ENCODE measurements around the gene BATF3.
A peak's percentile ranks its signal among the peaks of the same experiment; 100 is the strongest.
"Not testable (repeated sequence)": the region's sequence is repeated elsewhere in the genome, so short reads cannot be mapped to it uniquely, and the experiment has no call there.

Gene BATF3

GRCh38 chr1:212645546-212646543 is 53.8 kb downstream of the BATF3 start:
- Mint-ChIP-seq H3K36me3 (ENCODE audit: insufficient read depth) (no peaks in the 10 kb centered on the region), H3K27ac (ENCODE audit: low read depth) (peak overlapping the region; percentile 4), H3K9me3 (no peaks in the 10 kb centered on the region), H3K4me1 (no peaks in the 10 kb centered on the region), H3K4me3 (no peak overlapping the region), H3K27me3 (peaks cover 19% of the 10 kb centered on the region)
- DNase-seq (ENCODE audit: low spot score in 2 of 2) = no peak
- no peak for ATAC-seq (replicated peaks; ENCODE audit: extremely low read depth, poor library complexity, severe bottlenecking)

- Mint-ChIP-seq H3K27me3 (peaks cover 27% of the 10 kb centered on the region), H3K4me3 (no peak overlapping the region), H3K9me3 (no peaks in the 10 kb centered on the region), H3K27ac (ENCODE audit: low read depth) (no peak overlapping the region), H3K36me3 (ENCODE audit: insufficient read depth) (no peaks in the 10 kb centered on the region), H3K4me1 (no peaks in the 10 kb centered on the region)
- DNase-seq (ENCODE audit: low spot score in 2 of 2) (no peak), ATAC-seq (replicated peaks; ENCODE audit: extremely low read depth, poor library complexity, severe bottlenecking) (no peak)
Measured at GRCh38 chr1:212644866-212645545, 54.6 kb downstream of the BATF3 start.

GRCh38 chr1:212643877-212644276 is 55.8 kb downstream of the BATF3 start:
- ATAC-seq (replicated peaks; ENCODE audit: extremely low read depth, poor library complexity, severe bottlenecking) (no peak), DNase-seq (ENCODE audit: low spot score in 2 of 2) (no peak)
- H3K27me3 Mint-ChIP-seq = peaks cover 38% of the 10 kb centered on the region
- no peaks in the 10 kb centered on the region for H3K4me1 Mint-ChIP-seq
- no peak overlapping the region for H3K4me3 Mint-ChIP-seq
- no peak overlapping the region for H3K27ac Mint-ChIP-seq (ENCODE audit: low read depth)
- H3K9me3 Mint-ChIP-seq = no peaks in the 10 kb centered on the region
- H3K36me3 Mint-ChIP-seq (ENCODE audit: insufficient read depth) = no peaks in the 10 kb centered on the region

- H3K9me3 Mint-ChIP-seq = no peaks in the 10 kb centered on the region
- H3K4me1 Mint-ChIP-seq = no peaks in the 10 kb centered on the region
- no peak overlapping the region for H3K4me3 Mint-ChIP-seq
- H3K27ac Mint-ChIP-seq (ENCODE audit: low read depth) = no peak overlapping the region
- H3K27me3 Mint-ChIP-seq = peaks cover 39% of the 10 kb centered on the region
- no peaks in the 10 kb centered on the region for H3K36me3 Mint-ChIP-seq (ENCODE audit: insufficient read depth)
- ATAC-seq (replicated peaks; ENCODE audit: extremely low read depth, poor library complexity, severe bottlenecking) = no peak
- DNase-seq (ENCODE audit: low spot score in 2 of 2) = no peak
Measured at GRCh38 chr1:212641956-212642355, 57.7 kb downstream of the BATF3 start.

DNA sequence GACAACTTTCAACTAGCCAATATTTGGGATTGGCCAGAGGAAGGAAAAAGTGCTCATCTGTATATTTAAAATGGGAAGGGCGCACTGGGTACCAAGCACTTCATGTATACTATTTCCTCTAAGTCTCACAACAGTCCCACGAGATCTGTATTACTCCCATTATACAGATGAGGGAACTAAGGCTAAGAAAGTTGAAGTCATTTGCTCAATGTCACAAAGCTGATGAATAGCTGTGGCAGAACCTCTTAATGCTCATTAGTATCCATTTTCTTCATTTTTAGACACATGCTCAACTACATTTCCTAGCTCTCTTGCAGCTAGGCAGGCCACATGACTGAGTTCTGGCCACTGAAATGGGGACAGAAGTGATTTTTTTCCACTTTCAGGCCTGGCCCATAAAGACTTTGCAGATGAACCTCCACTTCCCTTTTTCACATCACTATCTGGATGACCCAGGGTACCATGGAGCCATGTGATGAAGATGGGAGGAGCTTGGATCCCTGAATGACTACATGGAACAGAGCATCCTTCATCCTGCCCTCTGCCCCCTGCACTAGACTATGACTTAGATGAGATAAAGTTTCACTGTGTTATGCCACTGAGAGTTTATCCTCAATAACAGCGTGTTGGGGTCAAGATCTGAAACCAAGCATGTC is 59.3 kb downstream of the BATF3 start:
- DNase-seq (ENCODE audit: low spot score in 2 of 2) = no peak
- H3K27me3 Mint-ChIP-seq = peaks cover 30% of the 10 kb centered on the region
- H3K36me3 Mint-ChIP-seq (ENCODE audit: insufficient read depth) = no peaks in the 10 kb centered on the region
- no peak overlapping the region for H3K4me3 Mint-ChIP-seq
- H3K9me3 Mint-ChIP-seq = no peaks in the 10 kb centered on the region
- no peak for ATAC-seq (replicated peaks; ENCODE audit: extremely low read depth, poor library complexity, severe bottlenecking)
- no peaks in the 10 kb centered on the region for H3K4me1 Mint-ChIP-seq
- H3K27ac Mint-ChIP-seq (ENCODE audit: low read depth) = no peak overlapping the region

DNA sequence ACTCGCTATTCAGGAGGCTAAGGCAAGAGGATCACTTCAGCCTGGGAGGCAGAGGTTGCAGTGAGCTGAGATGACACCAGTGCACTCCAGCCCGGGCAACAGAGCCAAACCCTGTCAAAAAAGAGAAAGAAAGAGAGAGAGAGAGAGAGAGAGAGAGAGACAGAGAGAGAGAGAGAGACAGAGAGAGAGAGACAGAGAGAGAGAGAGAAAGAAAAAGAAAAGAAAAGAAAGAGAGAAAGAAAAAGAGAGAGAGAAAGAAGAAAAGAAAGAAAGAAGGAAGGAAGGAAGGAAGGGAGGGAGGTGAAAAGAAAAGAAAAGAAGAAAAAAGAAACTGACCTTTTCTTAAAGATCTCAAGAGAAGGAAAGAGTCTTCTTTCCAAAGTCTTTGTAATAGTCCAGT is 60.1 kb downstream of the BATF3 start:
- H3K4me3 Mint-ChIP-seq; H3K9me3 Mint-ChIP-seq; H3K27ac Mint-ChIP-seq (ENCODE audit: low read depth); DNase-seq (ENCODE audit: low spot score in 2 of 2); ATAC-seq (replicated peaks; ENCODE audit: extremely low read depth, poor library complexity, severe bottlenecking); H3K4me1 Mint-ChIP-seq; H3K36me3 Mint-ChIP-seq (ENCODE audit: insufficient read depth): not testable (repeated sequence)
- H3K27me3 Mint-ChIP-seq = peaks cover 30% of the 10 kb centered on the region

DNA sequence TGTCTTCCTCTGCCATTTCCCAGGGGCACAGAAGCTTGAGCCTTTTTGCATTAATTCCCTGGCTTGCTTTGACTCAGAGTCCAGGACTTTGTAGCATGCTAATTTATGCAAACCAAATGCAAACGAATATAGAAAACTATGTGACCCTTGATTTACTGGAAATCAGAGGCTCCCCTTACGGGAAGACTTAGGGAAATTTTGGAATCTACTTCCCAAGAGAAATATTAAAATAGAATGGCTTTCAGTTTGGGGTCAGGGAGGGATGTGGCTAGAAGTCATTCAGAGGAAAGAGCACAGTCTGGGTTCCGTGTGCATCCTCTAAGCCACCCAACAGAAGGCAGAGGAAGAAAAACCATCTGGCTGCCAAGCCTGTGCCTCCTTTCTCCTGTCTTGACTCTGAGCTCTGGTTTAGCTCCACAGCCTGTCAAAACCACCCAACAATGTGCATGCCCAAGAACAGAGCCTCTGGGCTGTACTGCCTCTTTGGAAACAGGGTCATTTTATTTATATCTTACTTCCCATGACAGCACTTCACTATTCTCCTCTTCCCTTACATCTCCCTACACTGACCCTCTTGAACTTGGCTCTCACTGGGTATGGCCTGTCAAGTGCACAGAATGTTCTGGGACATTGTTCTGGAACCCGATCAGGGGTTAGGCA is 61.0 kb downstream of the BATF3 start:
- Mint-ChIP-seq H3K4me3 (no peak overlapping the region), H3K36me3 (ENCODE audit: insufficient read depth) (no peaks in the 10 kb centered on the region), H3K27ac (ENCODE audit: low read depth) (no peak overlapping the region), H3K4me1 (no peaks in the 10 kb centered on the region), H3K9me3 (no peaks in the 10 kb centered on the region), H3K27me3 (peaks cover 30% of the 10 kb centered on the region)
- no peak for ATAC-seq (replicated peaks; ENCODE audit: extremely low read depth, poor library complexity, severe bottlenecking)
- DNase-seq (ENCODE audit: low spot score in 2 of 2) = no peak

- Mint-ChIP-seq H3K27ac (ENCODE audit: low read depth) (no peak overlapping the region), H3K27me3 (peaks cover 30% of the 10 kb centered on the region), H3K9me3 (no peaks in the 10 kb centered on the region), H3K36me3 (ENCODE audit: insufficient read depth) (no peaks in the 10 kb centered on the region), H3K4me1 (no peaks in the 10 kb centered on the region), H3K4me3 (no peak overlapping the region)
- no peak for ATAC-seq (replicated peaks; ENCODE audit: extremely low read depth, poor library complexity, severe bottlenecking)
- no peak for DNase-seq (ENCODE audit: low spot score in 2 of 2)
Measured at GRCh38 chr1:212637902-212638301, 61.7 kb downstream of the BATF3 start.

Data from central memory CD8-positive, alpha-beta T cell (primary cell).